Bronchial smooth muscle cell (primary cell): ENCODE measurements around the gene DRD1. TPM values are rescaled to one million over a fixed set of nuclear protein-coding genes. Genes with fewer than 3 reads are reported as not detected.

Source experiments
- total RNA-seq: library from RNA; depleted of rRNA; stranded (reverse); fragments of >200 nt; gene quantifications from 2 replicates; pipeline ENCODE4 v1.2.1, GENCODE V29; 2014

Gene DRD1
- under 0.01 TPM in 1 of 2 replicates, not detected in the other for total RNA-seq

GRCh38 chr5:175444060-175444904 is at the start of gene DRD1:
Gene DRD1 (minus strand): TSS chr5:175444182. CDS start chr5:175443099, 1,083 bp downstream.

DNA sequence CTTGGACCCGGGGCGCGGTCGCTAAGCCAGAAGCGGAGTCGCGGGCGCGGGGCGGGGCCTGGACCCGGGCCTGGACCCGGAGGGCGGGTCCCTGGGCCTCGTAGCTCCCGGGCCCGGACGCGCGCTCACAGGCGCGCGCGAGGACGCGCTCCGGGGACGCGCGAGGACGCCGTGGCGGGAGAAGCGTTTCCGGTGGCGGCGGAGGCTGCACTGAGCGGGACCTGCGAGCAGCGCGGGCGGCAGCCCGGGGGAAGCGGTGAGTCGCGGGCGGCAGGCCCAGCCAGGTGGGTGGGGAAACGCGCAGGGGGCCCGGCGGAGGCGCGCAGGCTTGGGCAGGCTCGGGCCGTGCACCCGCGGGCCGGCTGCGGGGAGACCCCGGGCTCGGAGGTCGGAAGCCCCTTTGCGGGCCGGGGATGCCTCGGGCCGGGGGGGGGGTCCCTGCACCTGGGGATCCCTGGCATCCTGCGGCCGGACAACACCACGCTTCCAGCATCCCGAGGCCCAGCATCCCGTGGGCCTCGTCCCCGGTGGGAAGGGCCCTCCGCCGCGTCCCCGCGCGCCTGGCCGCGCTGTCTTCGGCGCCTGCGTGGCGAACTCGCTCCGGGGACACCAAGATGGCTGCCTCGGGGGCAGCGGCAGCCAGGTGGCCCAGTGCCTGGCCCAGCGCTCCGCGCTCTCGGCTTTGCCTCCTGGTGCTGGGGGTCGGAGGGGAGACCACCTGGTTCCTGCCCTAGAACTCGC is 34.6 kb upstream of the DRD1 start, which contains the start of gene SFXN1:
Gene SFXN1, plus strand, starts transcription at position 177 of the 741 bp plus-strand sequence. CDS start 13,544 bp downstream, outside the sequence.

Other genes starting within 250 kb of the DRD1 start
- gene SFXN1, start 34.4 kb upstream of the DRD1 start, total RNA-seq, result 40.0 and 107 TPM in 2 replicates
- under 0.01 TPM in 1 of 2 replicates, not detected in the other for gene HRH2, start 213.9 kb upstream of the DRD1 start, total RNA-seq